ENCODE measurements around the gene ALDH1A3. TPM values are rescaled to one million over a fixed set of nuclear protein-coding genes. Genes with fewer than 3 reads are reported as not detected.

Gene ALDH1A3
- total RNA-seq, 1 experiment from 2014 or later: 14.0 TPM

DNA sequence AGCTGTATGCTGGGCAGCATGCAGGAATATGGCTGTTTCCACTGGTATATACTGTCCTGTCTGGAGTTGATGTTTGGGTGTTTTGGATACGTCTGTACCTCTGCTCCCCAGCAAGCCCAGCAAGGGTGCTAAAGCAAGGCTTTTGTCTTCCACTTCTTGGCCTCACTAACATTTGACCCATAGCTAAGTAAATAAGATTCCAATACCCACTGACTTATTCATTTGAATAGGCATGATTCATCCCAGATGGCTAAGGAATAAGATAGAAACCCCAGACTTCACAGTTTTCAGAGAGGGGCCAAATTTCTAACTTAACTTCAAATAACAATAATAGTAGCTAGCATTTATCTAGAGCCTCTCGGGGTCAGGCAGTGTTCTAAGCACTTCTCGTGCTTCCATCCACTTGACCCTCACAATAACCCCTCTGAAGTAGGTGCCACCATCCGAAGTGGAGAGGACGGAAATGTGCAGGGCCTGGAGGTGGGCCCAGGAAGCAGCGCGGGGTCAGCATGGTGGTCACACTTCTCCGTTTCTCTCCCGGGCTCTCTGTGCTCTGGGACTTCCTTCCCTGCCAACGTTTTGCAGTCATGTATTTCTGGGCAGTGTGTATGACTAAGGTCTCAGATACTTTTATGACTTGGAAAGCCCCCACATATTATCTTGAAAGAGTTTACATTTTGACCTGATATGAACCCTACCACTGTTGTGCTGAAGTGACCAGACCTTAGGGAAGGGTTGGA, 78.9 kb downstream of the ALDH1A3 start:
- DNase-seq (ENCODE audit: low spot score) (no peak), ATAC-seq (no peak)
- TF ChIP-seq, protein P1, sequence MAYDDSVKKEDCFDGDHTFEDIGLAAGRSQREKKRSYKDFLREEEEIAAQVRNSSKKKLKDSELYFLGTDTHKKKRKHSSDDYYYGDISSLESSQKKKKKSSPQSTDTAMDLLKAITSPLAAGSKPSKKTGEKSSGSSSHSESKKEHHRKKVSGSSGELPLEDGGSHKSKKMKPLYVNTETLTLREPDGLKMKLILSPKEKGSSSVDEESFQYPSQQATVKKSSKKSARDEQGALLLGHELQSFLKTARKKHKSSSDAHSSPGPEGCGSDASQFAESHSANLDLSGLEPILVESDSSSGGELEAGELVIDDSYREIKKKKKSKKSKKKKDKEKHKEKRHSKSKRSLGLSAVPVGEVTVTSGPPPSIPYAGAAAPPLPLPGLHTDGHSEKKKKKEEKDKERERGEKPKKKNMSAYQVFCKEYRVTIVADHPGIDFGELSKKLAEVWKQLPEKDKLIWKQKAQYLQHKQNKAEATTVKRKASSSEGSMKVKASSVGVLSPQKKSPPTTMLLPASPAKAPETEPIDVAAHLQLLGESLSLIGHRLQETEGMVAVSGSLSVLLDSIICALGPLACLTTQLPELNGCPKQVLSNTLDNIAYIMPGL (CRISPR knock-in tag; IDR thresholded peaks at IDR 0.05): no peak
- H3K4me1 Mint-ChIP-seq: no peaks in the 10 kb centered on the region
- no peaks in the 10 kb centered on the region for H3K9me3 Mint-ChIP-seq
- H3K4me3 Mint-ChIP-seq: no peak overlapping the region
- no peaks in the 10 kb centered on the region for H3K27me3 Mint-ChIP-seq (ENCODE audit: low read depth)
- ChIA-PET CTCF (interaction anchor here (2.5 kb wide), 1 partner anchor 50 kb away, joined by 7 read pairs; no protein-coding TSS in a partner anchor), POLR2A (no interaction called here)
- no peak overlapping the region for H3K27ac Mint-ChIP-seq
- no peaks in the 10 kb centered on the region for H3K36me3 Mint-ChIP-seq

DNA sequence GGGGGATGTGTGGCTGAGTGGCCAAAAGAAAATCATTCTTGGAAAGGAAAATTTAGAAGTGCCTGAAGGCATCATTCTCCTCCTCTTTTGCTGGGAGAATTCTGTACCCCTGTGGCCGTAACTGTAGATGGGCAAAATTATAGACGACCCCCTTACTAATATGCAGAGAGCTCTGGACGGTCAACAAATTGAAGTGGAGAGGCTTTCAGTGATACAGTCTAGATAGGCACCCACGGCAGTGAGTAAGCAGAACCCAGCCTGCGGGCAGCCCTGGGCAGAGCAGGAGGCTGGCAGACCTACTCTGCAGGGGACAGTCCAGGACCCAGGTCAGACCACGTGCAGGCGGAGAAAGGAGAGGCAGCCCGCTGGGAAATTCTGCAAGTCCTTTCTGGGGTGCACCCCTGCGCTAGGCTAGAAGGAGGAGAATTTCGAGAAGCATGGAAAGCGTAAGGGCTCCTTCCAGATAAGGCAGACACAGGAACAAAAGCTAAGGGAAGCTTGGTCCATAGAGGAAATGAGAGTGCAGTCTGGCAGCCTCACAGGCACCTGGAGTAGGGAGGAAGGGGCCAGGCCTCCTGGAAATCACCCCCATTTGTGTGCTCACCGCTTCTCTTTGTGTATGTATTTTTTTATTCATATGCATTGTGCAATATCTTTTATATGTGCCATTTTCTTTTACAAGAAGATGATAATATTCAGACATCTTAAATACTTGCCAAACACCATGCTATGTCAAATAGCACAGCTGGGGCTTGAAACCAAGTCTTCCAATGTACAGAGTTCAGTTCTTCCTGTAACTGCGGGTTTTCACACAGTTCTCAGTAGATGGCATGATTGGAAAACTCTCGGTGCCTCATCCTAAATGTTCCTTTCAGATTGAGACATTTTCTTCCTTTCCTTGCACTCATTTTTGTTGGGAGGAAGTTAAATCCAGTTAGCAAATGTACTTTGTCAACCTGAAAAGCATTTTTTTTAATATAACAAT, 79.7 kb downstream of the ALDH1A3 start:
- Mint-ChIP-seq H3K36me3 (no peaks in the 10 kb centered on the region), H3K4me3 (no peak overlapping the region), H3K4me1 (no peaks in the 10 kb centered on the region; the same call in 1 of the 2 replicates), H3K9me3 (no peaks in the 10 kb centered on the region), H3K27me3 (ENCODE audit: low read depth) (no peaks in the 10 kb centered on the region), H3K27ac (no peak overlapping the region)
- ChIA-PET CTCF (interaction anchor here (2.5 kb wide), 1 partner anchor 49 kb away, joined by 7 read pairs; no protein-coding TSS in a partner anchor), POLR2A (no interaction called here)
- no peak for ATAC-seq
- DNase-seq (ENCODE audit: low spot score): no peak
- TF ChIP-seq, protein P2, sequence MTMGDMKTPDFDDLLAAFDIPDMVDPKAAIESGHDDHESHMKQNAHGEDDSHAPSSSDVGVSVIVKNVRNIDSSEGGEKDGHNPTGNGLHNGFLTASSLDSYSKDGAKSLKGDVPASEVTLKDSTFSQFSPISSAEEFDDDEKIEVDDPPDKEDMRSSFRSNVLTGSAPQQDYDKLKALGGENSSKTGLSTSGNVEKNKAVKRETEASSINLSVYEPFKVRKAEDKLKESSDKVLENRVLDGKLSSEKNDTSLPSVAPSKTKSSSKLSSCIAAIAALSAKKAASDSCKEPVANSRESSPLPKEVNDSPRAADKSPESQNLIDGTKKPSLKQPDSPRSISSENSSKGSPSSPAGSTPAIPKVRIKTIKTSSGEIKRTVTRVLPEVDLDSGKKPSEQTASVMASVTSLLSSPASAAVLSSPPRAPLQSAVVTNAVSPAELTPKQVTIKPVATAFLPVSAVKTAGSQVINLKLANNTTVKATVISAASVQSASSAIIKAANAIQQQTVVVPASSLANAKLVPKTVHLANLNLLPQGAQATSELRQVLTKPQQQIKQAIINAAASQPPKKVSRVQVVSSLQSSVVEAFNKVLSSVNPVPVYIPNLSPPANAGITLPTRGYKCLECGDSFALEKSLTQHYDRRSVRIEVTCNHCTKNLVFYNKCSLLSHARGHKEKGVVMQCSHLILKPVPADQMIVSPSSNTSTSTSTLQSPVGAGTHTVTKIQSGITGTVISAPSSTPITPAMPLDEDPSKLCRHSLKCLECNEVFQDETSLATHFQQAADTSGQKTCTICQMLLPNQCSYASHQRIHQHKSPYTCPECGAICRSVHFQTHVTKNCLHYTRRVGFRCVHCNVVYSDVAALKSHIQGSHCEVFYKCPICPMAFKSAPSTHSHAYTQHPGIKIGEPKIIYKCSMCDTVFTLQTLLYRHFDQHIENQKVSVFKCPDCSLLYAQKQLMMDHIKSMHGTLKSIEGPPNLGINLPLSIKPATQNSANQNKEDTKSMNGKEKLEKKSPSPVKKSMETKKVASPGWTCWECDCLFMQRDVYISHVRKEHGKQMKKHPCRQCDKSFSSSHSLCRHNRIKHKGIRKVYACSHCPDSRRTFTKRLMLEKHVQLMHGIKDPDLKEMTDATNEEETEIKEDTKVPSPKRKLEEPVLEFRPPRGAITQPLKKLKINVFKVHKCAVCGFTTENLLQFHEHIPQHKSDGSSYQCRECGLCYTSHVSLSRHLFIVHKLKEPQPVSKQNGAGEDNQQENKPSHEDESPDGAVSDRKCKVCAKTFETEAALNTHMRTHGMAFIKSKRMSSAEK (CRISPR knock-in tag; IDR thresholded peaks at IDR 0.05; ENCODE audit: borderline replicate concordance): no peak
- TF ChIP-seq, protein P3, sequence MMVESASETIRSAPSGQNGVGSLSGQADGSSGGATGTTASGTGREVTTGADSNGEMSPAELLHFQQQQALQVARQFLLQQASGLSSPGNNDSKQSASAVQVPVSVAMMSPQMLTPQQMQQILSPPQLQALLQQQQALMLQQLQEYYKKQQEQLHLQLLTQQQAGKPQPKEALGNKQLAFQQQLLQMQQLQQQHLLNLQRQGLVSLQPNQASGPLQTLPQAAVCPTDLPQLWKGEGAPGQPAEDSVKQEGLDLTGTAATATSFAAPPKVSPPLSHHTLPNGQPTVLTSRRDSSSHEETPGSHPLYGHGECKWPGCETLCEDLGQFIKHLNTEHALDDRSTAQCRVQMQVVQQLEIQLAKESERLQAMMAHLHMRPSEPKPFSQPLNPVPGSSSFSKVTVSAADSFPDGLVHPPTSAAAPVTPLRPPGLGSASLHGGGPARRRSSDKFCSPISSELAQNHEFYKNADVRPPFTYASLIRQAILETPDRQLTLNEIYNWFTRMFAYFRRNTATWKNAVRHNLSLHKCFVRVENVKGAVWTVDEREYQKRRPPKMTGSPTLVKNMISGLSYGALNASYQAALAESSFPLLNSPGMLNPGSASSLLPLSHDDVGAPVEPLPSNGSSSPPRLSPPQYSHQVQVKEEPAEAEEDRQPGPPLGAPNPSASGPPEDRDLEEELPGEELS (CRISPR knock-in tag; IDR thresholded peaks at IDR 0.05): no peak
- TF ChIP-seq, protein P4, sequence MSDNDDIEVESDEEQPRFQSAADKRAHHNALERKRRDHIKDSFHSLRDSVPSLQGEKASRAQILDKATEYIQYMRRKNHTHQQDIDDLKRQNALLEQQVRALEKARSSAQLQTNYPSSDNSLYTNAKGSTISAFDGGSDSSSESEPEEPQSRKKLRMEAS (CRISPR knock-in tag; IDR thresholded peaks at IDR 0.05): no peak
- TF ChIP-seq SMAD4 (CRISPR knock-in tag; IDR thresholded peaks at IDR 0.05) (no peak), FOXP1 (CRISPR knock-in tag; IDR thresholded peaks at IDR 0.05; ENCODE audit: borderline replicate concordance) (no peak), NR2C2 (CRISPR knock-in tag; IDR thresholded peaks at IDR 0.05) (no peak), FOXK1 (CRISPR knock-in tag; IDR thresholded peaks at IDR 0.05) (no peak), CREM (CRISPR knock-in tag; IDR thresholded peaks at IDR 0.05) (no peak), ZNF396 (CRISPR knock-in tag; IDR thresholded peaks at IDR 0.05; ENCODE audit: borderline replicate concordance) (no peak), MYBL2 (CRISPR knock-in tag; IDR thresholded peaks at IDR 0.05) (no peak), PRRX2 (CRISPR knock-in tag; IDR thresholded peaks at IDR 0.05) (no peak), TP53 (CRISPR knock-in tag; IDR thresholded peaks at IDR 0.05) (no peak), ZNF423 (CRISPR knock-in tag; IDR thresholded peaks at IDR 0.05) (no peak), ZNF263 (CRISPR knock-in tag; IDR thresholded peaks at IDR 0.05; ENCODE audit: low read depth) (no peak)
- TF ChIP-seq, protein P5, sequence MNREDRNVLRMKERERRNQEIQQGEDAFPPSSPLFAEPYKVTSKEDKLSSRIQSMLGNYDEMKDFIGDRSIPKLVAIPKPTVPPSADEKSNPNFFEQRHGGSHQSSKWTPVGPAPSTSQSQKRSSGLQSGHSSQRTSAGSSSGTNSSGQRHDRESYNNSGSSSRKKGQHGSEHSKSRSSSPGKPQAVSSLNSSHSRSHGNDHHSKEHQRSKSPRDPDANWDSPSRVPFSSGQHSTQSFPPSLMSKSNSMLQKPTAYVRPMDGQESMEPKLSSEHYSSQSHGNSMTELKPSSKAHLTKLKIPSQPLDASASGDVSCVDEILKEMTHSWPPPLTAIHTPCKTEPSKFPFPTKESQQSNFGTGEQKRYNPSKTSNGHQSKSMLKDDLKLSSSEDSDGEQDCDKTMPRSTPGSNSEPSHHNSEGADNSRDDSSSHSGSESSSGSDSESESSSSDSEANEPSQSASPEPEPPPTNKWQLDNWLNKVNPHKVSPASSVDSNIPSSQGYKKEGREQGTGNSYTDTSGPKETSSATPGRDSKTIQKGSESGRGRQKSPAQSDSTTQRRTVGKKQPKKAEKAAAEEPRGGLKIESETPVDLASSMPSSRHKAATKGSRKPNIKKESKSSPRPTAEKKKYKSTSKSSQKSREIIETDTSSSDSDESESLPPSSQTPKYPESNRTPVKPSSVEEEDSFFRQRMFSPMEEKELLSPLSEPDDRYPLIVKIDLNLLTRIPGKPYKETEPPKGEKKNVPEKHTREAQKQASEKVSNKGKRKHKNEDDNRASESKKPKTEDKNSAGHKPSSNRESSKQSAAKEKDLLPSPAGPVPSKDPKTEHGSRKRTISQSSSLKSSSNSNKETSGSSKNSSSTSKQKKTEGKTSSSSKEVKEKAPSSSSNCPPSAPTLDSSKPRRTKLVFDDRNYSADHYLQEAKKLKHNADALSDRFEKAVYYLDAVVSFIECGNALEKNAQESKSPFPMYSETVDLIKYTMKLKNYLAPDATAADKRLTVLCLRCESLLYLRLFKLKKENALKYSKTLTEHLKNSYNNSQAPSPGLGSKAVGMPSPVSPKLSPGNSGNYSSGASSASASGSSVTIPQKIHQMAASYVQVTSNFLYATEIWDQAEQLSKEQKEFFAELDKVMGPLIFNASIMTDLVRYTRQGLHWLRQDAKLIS (CRISPR knock-in tag; IDR thresholded peaks at IDR 0.05; ENCODE audit: borderline replicate concordance): no peak
- TF ChIP-seq, protein P6, sequence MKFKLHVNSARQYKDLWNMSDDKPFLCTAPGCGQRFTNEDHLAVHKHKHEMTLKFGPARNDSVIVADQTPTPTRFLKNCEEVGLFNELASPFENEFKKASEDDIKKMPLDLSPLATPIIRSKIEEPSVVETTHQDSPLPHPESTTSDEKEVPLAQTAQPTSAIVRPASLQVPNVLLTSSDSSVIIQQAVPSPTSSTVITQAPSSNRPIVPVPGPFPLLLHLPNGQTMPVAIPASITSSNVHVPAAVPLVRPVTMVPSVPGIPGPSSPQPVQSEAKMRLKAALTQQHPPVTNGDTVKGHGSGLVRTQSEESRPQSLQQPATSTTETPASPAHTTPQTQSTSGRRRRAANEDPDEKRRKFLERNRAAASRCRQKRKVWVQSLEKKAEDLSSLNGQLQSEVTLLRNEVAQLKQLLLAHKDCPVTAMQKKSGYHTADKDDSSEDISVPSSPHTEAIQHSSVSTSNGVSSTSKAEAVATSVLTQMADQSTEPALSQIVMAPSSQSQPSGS (CRISPR knock-in tag; IDR thresholded peaks at IDR 0.05; ENCODE audit: borderline replicate concordance, low read depth): no peak
